AG09309 (cell line): ENCODE measurements around the gene NAV2.

Source experiments
- DNase-seq: peaks from one replicate; pipeline ENCODE4 v3.0.0-alpha.2; 2010; ENCODE audit warnings: low read depth
- H3K4me3 ChIP-seq: 2 replicates; pipeline ENCODE4 v1.5.1; 2011; ENCODE audit warnings: mild to moderate bottlenecking, low read depth, low read length, moderate library complexity; ENCODE audit not compliant: control insufficient read depth
- CTCF ChIP-seq: IDR thresholded peaks from 2 replicates; pipeline ENCODE4 v1.5.1; 2011; ENCODE audit warnings: mild to moderate bottlenecking, low read depth, low read length, inconsistent platforms; ENCODE audit not compliant: insufficient read depth, control insufficient read depth; ENCODE audit errors: missing control alignments

The NAV2 gene

GRCh38 chr11:19770277-19770676, 57.6 kb downstream of the NAV2 start:
- H3K4me3 ChIP-seq: no peak overlapping the region
- DNase-seq: no peak
- TF ChIP-seq CTCF: no peak

GRCh38 chr11:19771463-19771862, 58.8 kb downstream of the NAV2 start:
- no peak for DNase-seq
- H3K4me3 ChIP-seq: no peak overlapping the region
- no peak for TF ChIP-seq CTCF

DNA sequence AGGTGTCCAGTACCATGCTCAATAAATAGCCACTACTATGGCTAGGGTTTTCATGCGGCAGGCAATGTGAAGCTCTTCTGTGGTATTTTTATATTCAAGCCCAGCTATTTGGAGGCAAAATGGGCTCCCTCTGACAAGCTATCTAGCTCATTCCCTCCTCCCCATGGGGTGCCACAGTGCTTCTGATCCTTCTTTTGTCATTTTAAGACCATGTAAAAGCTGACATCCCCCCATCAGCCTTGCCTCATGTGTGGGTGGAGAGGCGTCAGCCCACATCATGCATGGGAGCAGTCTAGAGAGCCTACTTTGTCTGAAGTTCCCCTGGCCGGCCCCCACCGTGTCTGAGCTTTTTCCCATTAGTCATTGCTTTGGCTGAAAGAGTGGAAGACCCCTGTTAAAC, 59.8 kb downstream of the NAV2 start:
- TF ChIP-seq CTCF: no peak
- DNase-seq: no peak
- no peak overlapping the region for H3K4me3 ChIP-seq

DNA sequence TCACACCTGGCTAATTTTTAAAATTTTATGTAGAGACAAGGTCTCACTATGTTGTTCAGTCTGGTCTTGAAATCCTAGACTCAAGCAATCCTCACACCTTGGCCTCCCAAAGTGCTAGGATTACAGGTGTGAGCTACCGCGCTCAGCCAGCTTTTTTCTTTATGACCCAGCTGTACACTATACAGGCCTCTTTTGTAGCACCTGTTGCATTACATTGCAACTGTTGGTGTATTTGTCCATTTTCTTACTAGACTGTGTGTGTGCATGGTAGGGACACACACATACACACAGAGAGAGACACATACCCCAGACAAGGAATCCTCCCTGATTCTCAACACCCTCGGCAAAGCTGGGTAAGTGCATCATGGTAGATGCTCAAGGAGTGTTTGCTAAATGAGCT, 61.7 kb downstream of the NAV2 start:
- DNase-seq: no peak
- no peak for TF ChIP-seq CTCF
- no peak overlapping the region for H3K4me3 ChIP-seq

DNA sequence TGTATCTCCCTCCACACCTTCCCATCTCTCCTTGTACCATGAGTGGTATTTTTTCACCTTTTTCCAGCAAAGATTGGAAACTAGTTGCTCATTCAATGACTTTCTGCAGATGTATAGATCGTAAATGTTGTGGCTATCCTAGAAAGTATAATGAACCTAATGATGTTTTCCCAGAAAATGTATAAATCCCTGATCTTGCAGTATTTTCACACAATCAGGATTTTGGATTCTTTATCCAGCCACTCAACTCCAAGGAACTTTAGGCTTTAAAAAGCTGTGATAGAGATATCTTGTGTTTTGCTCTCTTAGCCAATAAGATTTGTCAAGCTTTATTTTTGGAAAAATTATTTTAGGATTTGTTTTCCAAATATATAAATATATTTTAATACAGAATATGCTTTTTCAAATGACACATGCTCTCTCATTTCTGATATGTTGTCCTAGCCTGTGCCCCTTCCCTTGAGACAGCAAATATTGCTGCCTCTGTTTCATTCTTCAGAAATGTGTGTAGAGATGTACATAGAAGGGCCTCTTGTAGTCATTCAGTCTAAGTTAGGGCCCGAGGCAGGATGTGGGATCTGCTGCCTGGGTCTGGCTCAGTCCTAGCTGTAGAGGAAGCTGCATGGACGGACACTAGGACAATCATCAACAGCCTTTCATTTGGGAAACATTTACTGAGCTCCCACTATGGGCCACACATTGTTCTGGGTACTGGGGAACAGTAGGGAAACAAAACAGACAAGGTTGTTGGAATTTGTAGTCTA, 62.4 kb downstream of the NAV2 start:
- H3K4me3 ChIP-seq: no peak overlapping the region
- no peak for DNase-seq
- no peak for TF ChIP-seq CTCF

GRCh38 chr11:19775622-19776021, 63.0 kb downstream of the NAV2 start:
- TF ChIP-seq CTCF: no peak
- H3K4me3 ChIP-seq: no peak overlapping the region
- DNase-seq: no peak
